Neural cell (in vitro differentiated cells): ENCODE measurements around the gene PACS2.

Experiments used
- CTCF ChIP-seq: fragments of 450-650 bp; IDR thresholded peaks from 2 replicates; pipeline ENCODE4 v1.5.1; 2014; ENCODE audit warnings: antibody characterized with exemption, mild to moderate bottlenecking, moderate library complexity; ENCODE audit not compliant: poor library complexity, severe bottlenecking
- EZH2 ChIP-seq: fragments of 200-600, 300-800 bp; shearing (Covaris generic), sonication (generic); IDR thresholded peaks from 2 replicates; pipeline ENCODE4 v1.6.1; 2014; ENCODE audit warnings: antibody characterized with exemption, low read length, borderline replicate concordance, mild to moderate bottlenecking; ENCODE audit not compliant: insufficient read depth, poor library complexity, severe bottlenecking
- RAD21 ChIP-seq: fragments of 450-650 bp; conservative IDR thresholded peaks from 2 replicates; pipeline ENCODE4 v1.6.1; 2014; ENCODE audit warnings: antibody characterized with exemption, mild to moderate bottlenecking, moderate library complexity
- REST ChIP-seq: IDR thresholded peaks from 2 replicates; pipeline ENCODE4 v1.6.1; 2012; ENCODE audit warnings: borderline replicate concordance
- TAF1 ChIP-seq: IDR thresholded peaks from 2 replicates; pipeline ENCODE4 v1.6.1; 2012; ENCODE audit warnings: low read depth

- TF ChIP-seq CTCF (no peak), EZH2 (no peak), TAF1 (no peak), REST (no peak), RAD21 (no peak)
Observed at GRCh38 chr14:105430565-105430964, 116.0 kb downstream of the PACS2 start.
